Measurements from ENCODE around the gene ACKR1.

DNA sequence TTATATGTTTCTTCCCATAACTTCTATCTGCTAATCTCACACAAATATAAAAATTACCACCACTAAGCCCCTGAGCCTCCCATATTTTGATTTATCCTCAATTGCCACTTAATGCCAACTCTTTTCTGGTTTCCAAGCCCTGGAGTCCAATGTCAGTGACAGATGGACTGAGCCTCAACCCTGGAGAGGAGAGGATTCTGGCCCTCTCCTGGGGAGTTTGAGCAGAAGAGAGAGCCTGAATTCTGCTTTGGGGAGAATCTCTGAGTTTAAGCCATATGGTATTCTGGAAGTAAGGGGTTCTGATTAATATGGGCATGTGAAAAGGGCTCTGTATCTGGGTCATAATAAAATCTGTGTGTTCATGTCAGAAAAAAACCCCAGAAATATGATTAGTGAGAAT, 24.8 kb upstream of the ACKR1 start:
- TF ChIP-seq, protein P1, sequence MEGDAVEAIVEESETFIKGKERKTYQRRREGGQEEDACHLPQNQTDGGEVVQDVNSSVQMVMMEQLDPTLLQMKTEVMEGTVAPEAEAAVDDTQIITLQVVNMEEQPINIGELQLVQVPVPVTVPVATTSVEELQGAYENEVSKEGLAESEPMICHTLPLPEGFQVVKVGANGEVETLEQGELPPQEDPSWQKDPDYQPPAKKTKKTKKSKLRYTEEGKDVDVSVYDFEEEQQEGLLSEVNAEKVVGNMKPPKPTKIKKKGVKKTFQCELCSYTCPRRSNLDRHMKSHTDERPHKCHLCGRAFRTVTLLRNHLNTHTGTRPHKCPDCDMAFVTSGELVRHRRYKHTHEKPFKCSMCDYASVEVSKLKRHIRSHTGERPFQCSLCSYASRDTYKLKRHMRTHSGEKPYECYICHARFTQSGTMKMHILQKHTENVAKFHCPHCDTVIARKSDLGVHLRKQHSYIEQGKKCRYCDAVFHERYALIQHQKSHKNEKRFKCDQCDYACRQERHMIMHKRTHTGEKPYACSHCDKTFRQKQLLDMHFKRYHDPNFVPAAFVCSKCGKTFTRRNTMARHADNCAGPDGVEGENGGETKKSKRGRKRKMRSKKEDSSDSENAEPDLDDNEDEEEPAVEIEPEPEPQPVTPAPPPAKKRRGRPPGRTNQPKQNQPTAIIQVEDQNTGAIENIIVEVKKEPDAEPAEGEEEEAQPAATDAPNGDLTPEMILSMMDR (IDR thresholded peaks at IDR 0.05) = no peak
- TF ChIP-seq EP300 (IDR thresholded peaks at IDR 0.05) = no peak
- TF ChIP-seq POLR2A (IDR thresholded peaks at IDR 0.05) = no peak
